GM18526 (cell line): ENCODE results near the gene PTPRN2.

Source experiments
- POLR2A ChIP-seq: IDR thresholded peaks from 3 replicates; pipeline ENCODE4 v1.6.1; 2011; ENCODE audit not compliant: insufficient read length; ENCODE audit errors: extremely low read depth

Gene PTPRN2

DNA sequence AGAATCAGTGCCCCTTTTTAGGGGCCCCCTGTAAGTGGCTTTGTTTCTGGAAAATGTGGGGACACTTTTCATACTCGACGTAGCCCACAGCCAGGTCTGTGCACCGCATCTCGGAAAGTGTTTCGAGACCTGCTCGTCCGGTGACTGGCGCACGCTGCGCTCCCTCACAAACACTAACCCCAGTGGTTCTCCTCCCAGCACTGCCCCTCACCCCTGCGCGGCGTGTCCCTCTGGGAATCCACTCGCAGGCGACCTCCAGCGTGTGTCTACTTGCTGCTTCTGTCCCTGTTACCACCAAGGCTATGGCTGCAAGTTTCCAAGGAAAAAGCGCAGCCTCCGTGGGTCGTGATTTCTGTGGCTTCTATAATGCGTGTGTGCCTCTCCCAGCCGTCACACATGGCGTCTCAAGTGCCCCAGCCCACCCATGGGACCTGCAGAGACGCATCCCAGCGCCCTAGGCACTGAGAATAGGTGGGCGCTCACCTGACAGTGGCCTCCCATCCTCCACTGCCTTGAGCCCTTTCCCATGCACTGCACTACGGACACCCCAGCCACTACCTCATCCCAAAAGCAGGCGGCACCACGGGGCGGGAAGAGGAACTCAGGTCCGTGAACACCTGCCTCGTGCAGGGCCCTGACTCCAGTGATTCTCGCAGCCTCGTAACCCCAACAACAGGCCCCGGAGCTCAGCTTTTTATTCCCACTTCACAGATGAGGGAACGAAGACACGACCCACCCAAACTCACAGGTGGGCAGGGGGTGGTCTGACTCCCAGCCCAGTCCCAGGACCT is 49.3 kb downstream of the PTPRN2 start:
- TF ChIP-seq POLR2A: no peak

GRCh38 chr7:158537516-158537882 is 50.1 kb downstream of the PTPRN2 start:
- no peak for TF ChIP-seq POLR2A

DNA sequence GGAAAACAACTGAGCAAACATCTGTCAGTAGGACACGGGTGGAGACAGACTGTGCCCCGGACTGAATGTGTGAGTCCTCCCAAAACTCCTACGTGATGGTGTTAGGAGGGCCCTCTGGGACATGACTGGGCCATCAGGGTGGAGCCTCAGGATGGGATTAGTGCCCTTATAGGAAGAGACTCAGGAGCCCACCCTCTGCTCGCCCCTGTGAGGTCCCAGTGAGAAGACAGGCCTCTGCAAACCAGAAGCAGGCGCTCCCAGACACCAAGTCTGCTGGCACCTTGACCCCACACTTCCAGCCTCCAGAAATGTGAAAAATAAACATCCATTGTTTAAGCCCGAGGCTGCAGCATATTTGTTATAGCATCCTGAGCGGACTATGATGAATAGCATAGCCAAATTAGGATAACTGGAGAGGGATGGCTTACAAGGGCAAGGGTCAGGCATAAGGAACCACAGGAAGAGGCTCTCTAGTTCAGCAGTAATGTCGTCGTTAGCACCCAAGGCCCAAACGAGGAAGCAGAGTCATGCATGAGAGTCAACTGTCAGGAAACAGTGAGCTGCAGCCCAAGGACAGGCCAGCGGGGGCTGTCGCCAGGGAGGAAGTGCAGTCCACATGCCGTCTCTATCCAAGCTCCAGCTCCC is 50.6 kb downstream of the PTPRN2 start:
- TF ChIP-seq POLR2A: no peak

GRCh38 chr7:158535079-158535478 is 52.5 kb downstream of the PTPRN2 start:
- no peak for TF ChIP-seq POLR2A

GRCh38 chr7:158534598-158534997 is 53.0 kb downstream of the PTPRN2 start:
- no peak for TF ChIP-seq POLR2A

DNA sequence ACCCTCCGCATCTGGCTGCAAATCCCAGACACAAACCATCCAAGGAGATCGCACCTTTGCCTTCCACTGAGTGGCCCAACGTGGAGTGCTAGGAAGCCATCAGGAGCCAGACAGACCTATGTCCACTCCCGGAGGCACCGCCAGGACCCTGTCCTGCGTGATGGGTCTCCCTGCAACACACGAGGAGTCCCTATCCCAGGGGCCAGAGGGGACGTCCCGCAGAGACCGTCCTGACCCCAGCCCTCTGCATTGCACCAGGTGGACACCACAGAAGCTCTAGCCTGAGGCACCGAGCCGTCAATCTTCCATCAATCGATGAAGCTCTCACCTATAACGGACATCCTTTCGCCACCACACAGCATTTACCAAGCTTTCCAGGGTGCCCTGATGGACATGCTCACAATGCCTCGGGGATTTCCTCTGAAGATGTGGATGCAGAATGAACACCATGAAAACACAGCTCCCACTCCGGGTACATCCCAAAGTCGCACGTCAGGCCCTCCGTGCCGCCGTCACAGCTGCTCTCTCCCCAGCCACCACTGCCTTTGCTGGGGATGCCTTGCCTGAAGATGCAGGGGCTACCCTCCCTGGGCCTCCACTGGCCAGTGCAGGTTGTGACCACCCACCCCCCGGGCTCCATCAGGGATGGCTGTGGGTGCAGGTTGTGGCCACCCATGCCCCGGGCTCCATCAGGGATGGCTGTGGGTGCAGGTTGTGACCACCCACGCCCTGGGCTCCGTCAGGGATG is 54.1 kb downstream of the PTPRN2 start:
- TF ChIP-seq POLR2A: no peak

- TF ChIP-seq POLR2A: no peak
Observed at GRCh38 chr7:158532093-158532627, 55.5 kb downstream of the PTPRN2 start.

- TF ChIP-seq POLR2A: no peak
Observed at GRCh38 chr7:158531661-158532060, 56.0 kb downstream of the PTPRN2 start.

GRCh38 chr7:158530800-158531609 is 56.6 kb downstream of the PTPRN2 start:
- TF ChIP-seq POLR2A: no peak

DNA sequence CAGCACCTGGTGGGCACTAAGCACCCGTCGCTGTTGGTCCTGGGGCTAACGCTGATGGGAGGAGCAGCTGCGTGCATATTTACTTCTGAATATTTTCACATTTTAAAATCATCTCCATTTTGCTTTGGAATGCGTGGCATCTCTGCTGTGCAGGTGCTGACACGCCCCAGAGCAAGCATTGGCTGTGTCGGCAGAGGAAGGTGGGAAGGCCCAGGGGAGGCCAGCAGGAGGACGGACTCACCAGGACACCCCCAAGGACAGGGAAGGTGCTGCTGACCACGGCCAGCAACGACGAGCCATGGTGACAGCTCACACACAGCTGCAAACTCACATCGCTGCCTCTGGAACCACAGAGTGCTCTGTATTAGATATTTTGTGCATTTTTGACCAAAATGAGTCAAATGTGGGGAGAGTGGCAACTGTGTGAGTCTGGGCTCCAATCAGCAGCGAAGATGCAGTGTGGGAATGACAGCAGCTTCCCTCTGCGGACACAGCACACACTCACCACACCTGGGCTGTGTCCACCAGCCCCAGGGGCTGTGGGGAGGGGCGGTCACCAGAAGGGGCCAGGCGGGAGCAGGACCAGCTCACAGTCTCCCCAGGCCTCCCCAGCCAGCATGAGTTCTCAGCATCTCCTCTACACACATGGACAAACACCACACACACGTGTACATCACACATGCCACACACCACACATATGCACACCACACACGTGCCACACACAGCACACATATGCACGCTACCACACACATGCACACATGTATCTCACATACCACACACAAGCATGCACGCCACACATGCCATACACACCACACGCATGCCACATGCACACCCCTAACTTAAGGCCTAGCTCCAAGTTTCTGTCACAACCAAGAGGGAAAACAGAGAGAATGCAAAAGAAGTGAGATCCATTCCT is 58.2 kb downstream of the PTPRN2 start:
- no peak for TF ChIP-seq POLR2A

DNA sequence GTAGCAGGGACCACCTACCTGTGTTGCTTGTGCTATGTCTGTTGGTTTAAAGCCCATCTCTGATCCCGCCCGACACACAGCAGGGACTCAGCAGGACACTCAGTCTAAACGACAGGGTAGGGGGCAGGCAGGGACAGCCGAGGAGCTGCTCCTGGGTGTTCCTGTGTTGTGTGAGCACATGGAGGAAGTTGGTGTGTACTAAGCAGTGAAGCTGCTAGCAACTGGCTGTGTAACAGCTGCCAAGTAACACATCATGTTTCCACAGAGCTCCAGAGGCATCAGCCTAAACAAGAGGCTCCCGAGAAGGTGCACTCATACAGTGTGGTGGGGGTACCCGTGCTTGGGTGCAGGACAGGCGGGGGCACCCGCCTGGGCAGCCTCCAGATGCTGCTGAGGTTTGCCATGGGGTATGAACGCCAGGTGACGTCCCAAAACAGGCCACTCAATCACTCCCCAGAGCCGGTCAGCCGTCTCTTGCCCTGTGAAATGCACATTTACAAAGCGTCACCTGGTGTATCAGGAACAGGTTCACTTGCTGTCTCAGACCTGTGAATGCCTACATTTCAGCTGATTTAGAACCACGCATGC is 59.6 kb downstream of the PTPRN2 start:
- TF ChIP-seq POLR2A: no peak

GRCh38 chr7:158527495-158527894 is 60.1 kb downstream of the PTPRN2 start:
- TF ChIP-seq POLR2A: no peak

DNA sequence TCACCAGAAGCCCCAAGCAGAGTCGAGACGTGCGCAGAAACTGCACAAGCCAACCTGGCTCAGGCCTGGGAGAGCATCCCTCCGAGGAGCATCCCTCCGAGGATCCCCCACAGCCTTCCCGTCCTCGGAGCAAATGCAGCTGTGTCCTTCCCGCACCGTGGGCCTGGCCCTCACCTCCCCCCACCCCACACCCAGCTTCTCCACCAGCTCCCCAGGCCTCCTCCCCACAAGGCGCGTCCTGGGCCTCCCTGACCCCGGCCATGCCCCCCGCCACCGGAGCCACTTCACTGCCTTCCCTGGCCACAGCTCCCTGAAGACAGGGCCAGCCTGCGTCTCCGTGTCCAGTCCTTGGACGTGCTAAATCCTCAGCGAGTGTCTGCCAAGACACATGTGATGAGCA is 60.6 kb downstream of the PTPRN2 start:
- TF ChIP-seq POLR2A: no peak

- TF ChIP-seq POLR2A: no peak
Observed at GRCh38 chr7:158526531-158526930, 61.1 kb downstream of the PTPRN2 start.
